ENCODE data around the gene OR6C68. TPM values are rescaled to one million over a fixed set of nuclear protein-coding genes. Genes with fewer than 3 reads are reported as not detected.
"Not testable (repeated sequence)": the region's sequence is repeated elsewhere in the genome, so short reads cannot be mapped to it uniquely, and the experiment has no call there.

OR6C68 gene
- total and polyA plus RNA-seq, 2 donors (not counting 3 experiments of a cell fraction or from before 2014, with no cell fraction given): not detected

- Histone ChIP-seq H3K9me1 (replicated peaks; ENCODE audit: control insufficient read depth, extremely low read depth, insufficient read depth, low read length) (no peaks in the 10 kb centered on the region), H3K9me3 (replicated peaks; ENCODE audit: control insufficient read depth, insufficient read depth, low read length) (no peaks in the 10 kb centered on the region), H3K36me3 (ENCODE audit: control insufficient read depth in 2 of 2, extremely low read depth in 1 of 2, insufficient read depth in 2 of 2, low read length in 2 of 2) (no peaks in the 10 kb centered on the region), H3K4me1 (ENCODE audit: control insufficient read depth, extremely low read depth, insufficient read depth, low read length) (no peaks in the 10 kb centered on the region), H3K27me3 (ENCODE audit: control insufficient read depth in 2 of 2, insufficient read depth in 2 of 2, low read length in 2 of 2) (peaks cover 0 to 2% of the 10 kb centered on the region in 2 experiments), H4K20me1 (replicated peaks; ENCODE audit: control insufficient read depth, extremely low read depth, insufficient read depth, low read length) (no peaks in the 10 kb centered on the region), H3K27ac (ENCODE audit: insufficient read depth, low read depth, low read length) (no peak overlapping the region), H3K79me2 (ENCODE audit: control insufficient read depth, insufficient read depth, low read length) (no peaks in the 10 kb centered on the region), H3K4me3 (replicated peaks in 1 of 3; ENCODE audit: insufficient read depth in 1 of 3, low read depth in 1 of 3, low read length in 3 of 3) (no peak overlapping the region), H2AFZ (ENCODE audit: low read depth, low read length) (no peak overlapping the region), H3K9ac (replicated peaks; ENCODE audit: extremely low read depth, insufficient read depth, low read length) (no peak overlapping the region), H3K4me2 (ENCODE audit: insufficient read depth, low read length) (no peak overlapping the region)
- DNase-seq (ENCODE audit: low read depth, low spot score): no peak
- BruUV-seq (replicated peaks): no TSS peak
- dilution Hi-C loops (cut with MboI; ENCODE audit: extremely low pct_ligation_motif_present, low sequenced_read_pairs): no loop called here
- CTCF ChIA-PET: no interaction called here
- intact Hi-C loops (cut with micrococcal nuclease): no loop called here
- FAIRE-seq: no peak
- no peak for TF ChIP-seq MAX (IDR thresholded peaks at IDR 0.05; ENCODE audit: insufficient read depth, insufficient read length)
- TF ChIP-seq CTCF (IDR thresholded peaks at IDR 0.05; ENCODE audit: extremely low read depth in 1 of 2, insufficient read depth in 1 of 2, low read depth in 1 of 2, low read length in 2 of 2): no peak
- no peak for TF ChIP-seq POLR2A (IDR thresholded peaks at IDR 0.05; ENCODE audit: low read depth, low read length)
- no peak for TF ChIP-seq POLR2AphosphoS5 (IDR thresholded peaks at IDR 0.05; ENCODE audit: insufficient read depth, low read depth, low read length)
- TF ChIP-seq GATA2 (IDR thresholded peaks at IDR 0.05; ENCODE audit: insufficient read depth, insufficient read length, low read depth, low read length): no peak
- TF ChIP-seq JUN (IDR thresholded peaks at IDR 0.05; ENCODE audit: borderline replicate concordance, insufficient read depth, insufficient read length, low read depth): no peak
- TF ChIP-seq FOS (IDR thresholded peaks at IDR 0.05; ENCODE audit: borderline replicate concordance, insufficient read depth, low read length): no peak
- no peak for TF ChIP-seq MYC (IDR thresholded peaks at IDR 0.05; ENCODE audit: low read depth, low read length)
- TF ChIP-seq EZH2 (IDR thresholded peaks at IDR 0.05; ENCODE audit: borderline replicate concordance, low read depth, low read length, severe bottlenecking): no peak
- POLR2A ChIA-PET: no interaction called here
These were observed 43.4 kb upstream of the OR6C68 start for GRCh38 chr12:55448825-55449224.

- H3K9me3 ChIP-seq (replicated peaks; ENCODE audit: control insufficient read depth, insufficient read depth, low read length); FAIRE-seq; H4K20me1 ChIP-seq (replicated peaks; ENCODE audit: control insufficient read depth, extremely low read depth, insufficient read depth, low read length); POLR2A ChIA-PET; H2AFZ ChIP-seq (ENCODE audit: low read depth, low read length); H3K27me3 ChIP-seq (ENCODE audit: control insufficient read depth in 2 of 2, insufficient read depth in 2 of 2, low read length in 2 of 2); H3K27ac ChIP-seq (ENCODE audit: insufficient read depth, low read depth, low read length); H3K36me3 ChIP-seq (ENCODE audit: control insufficient read depth in 2 of 2, extremely low read depth in 1 of 2, insufficient read depth in 2 of 2, low read length in 2 of 2); H3K4me3 ChIP-seq (replicated peaks in 1 of 3; ENCODE audit: insufficient read depth in 1 of 3, low read depth in 1 of 3, low read length in 3 of 3); BruUV-seq (replicated peaks); H3K4me1 ChIP-seq (ENCODE audit: control insufficient read depth, extremely low read depth, insufficient read depth, low read length); dilution Hi-C loops (cut with MboI; ENCODE audit: extremely low pct_ligation_motif_present, low sequenced_read_pairs); H3K9ac ChIP-seq (replicated peaks; ENCODE audit: extremely low read depth, insufficient read depth, low read length); DNase-seq (ENCODE audit: low read depth, low spot score); H3K9me1 ChIP-seq (replicated peaks; ENCODE audit: control insufficient read depth, extremely low read depth, insufficient read depth, low read length); CTCF ChIA-PET; intact Hi-C loops (cut with micrococcal nuclease); H3K4me2 ChIP-seq (ENCODE audit: insufficient read depth, low read length); H3K79me2 ChIP-seq (ENCODE audit: control insufficient read depth, insufficient read depth, low read length): not testable (repeated sequence)
These were observed 27.3 kb upstream of the OR6C68 start for GRCh38 chr12:55464926-55465325.

All from endothelial cell of umbilical vein (primary cell).